Calu3 (cell line): ENCODE results near the gene COX4I1. TPM values are rescaled to one million over a fixed set of nuclear protein-coding genes. Genes with fewer than 3 reads are reported as not detected.

ENCODE experiments used
- BruUV-seq: library from RNA; stranded (reverse); fragments of 400-500 nt; replicated peaks from 2 replicates; lab custom pipeline; 2021; lab: Mats Ljungman, UMichigan
- CTCF ChIA-PET: fragments of 300-600 bp; sonication (Branson Sonifier 250); formaldehyde crosslinking; loops from one replicate; lab custom pipeline; 2022; ENCODE audit warnings: antibody characterized with exemption; lab: Charles Lee
- DNase-seq: peaks from one replicate; pipeline ENCODE4 v3.0.0; 2022
- H3K27ac Mint-ChIP-seq: one replicate; pipeline ENCODE4 v1.8.0; 2022; ENCODE audit warnings: mixed read lengths; ENCODE audit not compliant: unreplicated experiment
- H3K27me3 Mint-ChIP-seq: one replicate; pipeline ENCODE4 v1.8.0; 2022; ENCODE audit warnings: mixed read lengths; ENCODE audit not compliant: unreplicated experiment
- H3K36me3 Mint-ChIP-seq: one replicate; pipeline ENCODE4 v1.8.0; 2022; ENCODE audit warnings: mild to moderate bottlenecking, moderate library complexity, mixed read lengths; ENCODE audit not compliant: insufficient read depth, unreplicated experiment
- H3K4me1 Mint-ChIP-seq: one replicate; pipeline ENCODE4 v1.8.0; 2022; ENCODE audit warnings: mild to moderate bottlenecking, low read depth, mixed read lengths; ENCODE audit not compliant: unreplicated experiment
- H3K4me3 Mint-ChIP-seq: one replicate; pipeline ENCODE4 v1.8.0; 2022; ENCODE audit warnings: mild to moderate bottlenecking, low read depth, moderate library complexity, mixed read lengths; ENCODE audit not compliant: unreplicated experiment
- H3K9me3 Mint-ChIP-seq: one replicate; pipeline ENCODE4 v1.8.0; 2022; ENCODE audit warnings: low read depth, mixed read lengths; ENCODE audit not compliant: unreplicated experiment
- CTCF ChIP-seq: fragments of 200-600 bp; IDR thresholded peaks from one replicate; pipeline ENCODE4 v1.8.0; 2022; ENCODE audit warnings: antibody characterized with exemption; ENCODE audit not compliant: unreplicated experiment
- intact Hi-C: fragments of 100-400 bp; cut with micrococcal nuclease; formaldehyde crosslinking; loops from one replicate; pipeline ENCODE4 v1.10.0; 2022; ENCODE audit not compliant: unreplicated experiment
- total RNA-seq: library from RNA; stranded (reverse); gene quantifications from 2 replicates; pipeline ENCODE4 v1.2.3, GENCODE V29; 2022

COX4I1 gene
- total RNA-seq, 1 experiment from 2014 or later = 639 TPM

- BruUV-seq = no TSS peak
- Mint-ChIP-seq H3K27ac (peak overlapping the region; percentile 62), H3K36me3 (peaks cover 10% of the 10 kb centered on the region), H3K4me3 (peak overlapping the region; percentile 9), H3K9me3 (no peaks in the 10 kb centered on the region), H3K4me1 (peaks cover 14% of the 10 kb centered on the region), H3K27me3 (peaks cover 34% of the 10 kb centered on the region)
- CTCF ChIA-PET = interaction anchor here (1.6 kb wide), 1 partner anchor 8 kb away, joined by 4 read pairs; no protein-coding TSS in a partner anchor
- intact Hi-C loops = no loop called here
- DNase-seq = peak; percentile 44
- no peak for TF ChIP-seq CTCF
Observed at GRCh38 chr16:85767531-85767930, 32.0 kb upstream of the COX4I1 start.

GRCh38 chr16:85768199-85768598 is 31.3 kb upstream of the COX4I1 start:
- no peaks in the 10 kb centered on the region for H3K9me3 Mint-ChIP-seq
- no peak for DNase-seq
- no peak overlapping the region for H3K27ac Mint-ChIP-seq
- TF ChIP-seq CTCF = no peak
- H3K36me3 Mint-ChIP-seq = peaks cover 10% of the 10 kb centered on the region
- H3K4me3 Mint-ChIP-seq = no peak overlapping the region
- intact Hi-C loops = no loop called here
- H3K4me1 Mint-ChIP-seq = peaks cover 14% of the 10 kb centered on the region
- BruUV-seq = no TSS peak
- peaks cover 28% of the 10 kb centered on the region for H3K27me3 Mint-ChIP-seq
- CTCF ChIA-PET = interaction anchor here (1.6 kb wide), 1 partner anchor 8 kb away, joined by 4 read pairs; no protein-coding TSS in a partner anchor

- intact Hi-C loops = no loop called here
- DNase-seq = no peak
- Mint-ChIP-seq H3K27me3 (peaks cover 8% of the 10 kb centered on the region), H3K4me3 (no peak overlapping the region), H3K27ac (no peak overlapping the region), H3K36me3 (peaks cover 10% of the 10 kb centered on the region), H3K4me1 (peaks cover 14% of the 10 kb centered on the region), H3K9me3 (no peaks in the 10 kb centered on the region)
- TF ChIP-seq CTCF = no peak
- CTCF ChIA-PET = interaction anchor here (0.5 to 0.7 kb wide), 2 partner anchors 10 to 23 kb away, joined by 3 to 4 read pairs; no protein-coding TSS in a partner anchor
- BruUV-seq = no TSS peak
Observed at GRCh38 chr16:85770741-85771140, 28.8 kb upstream of the COX4I1 start.

- intact Hi-C loops = no loop called here
- H3K4me1 Mint-ChIP-seq = peaks cover 12% of the 10 kb centered on the region
- TF ChIP-seq CTCF = no peak
- peaks cover 9% of the 10 kb centered on the region for H3K36me3 Mint-ChIP-seq
- H3K9me3 Mint-ChIP-seq = no peaks in the 10 kb centered on the region
- H3K27me3 Mint-ChIP-seq = no peaks in the 10 kb centered on the region
- DNase-seq = no peak
- CTCF ChIA-PET = no interaction called here
- no peak overlapping the region for H3K4me3 Mint-ChIP-seq
- no TSS peak for BruUV-seq
- H3K27ac Mint-ChIP-seq = no peak overlapping the region
Observed at GRCh38 chr16:85773044-85773443, 26.5 kb upstream of the COX4I1 start.
